Smooth muscle cell of the brain vasculature (primary cell): Measurements from ENCODE around the gene ACP2.

Experiments used
- DNase-seq: peaks from one replicate; pipeline ENCODE4 v3.0.0-alpha.2; 2012; ENCODE audit warnings: low read depth, low spot score

ACP2 gene, protein sequence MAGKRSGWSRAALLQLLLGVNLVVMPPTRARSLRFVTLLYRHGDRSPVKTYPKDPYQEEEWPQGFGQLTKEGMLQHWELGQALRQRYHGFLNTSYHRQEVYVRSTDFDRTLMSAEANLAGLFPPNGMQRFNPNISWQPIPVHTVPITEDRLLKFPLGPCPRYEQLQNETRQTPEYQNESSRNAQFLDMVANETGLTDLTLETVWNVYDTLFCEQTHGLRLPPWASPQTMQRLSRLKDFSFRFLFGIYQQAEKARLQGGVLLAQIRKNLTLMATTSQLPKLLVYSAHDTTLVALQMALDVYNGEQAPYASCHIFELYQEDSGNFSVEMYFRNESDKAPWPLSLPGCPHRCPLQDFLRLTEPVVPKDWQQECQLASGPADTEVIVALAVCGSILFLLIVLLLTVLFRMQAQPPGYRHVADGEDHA

DNA sequence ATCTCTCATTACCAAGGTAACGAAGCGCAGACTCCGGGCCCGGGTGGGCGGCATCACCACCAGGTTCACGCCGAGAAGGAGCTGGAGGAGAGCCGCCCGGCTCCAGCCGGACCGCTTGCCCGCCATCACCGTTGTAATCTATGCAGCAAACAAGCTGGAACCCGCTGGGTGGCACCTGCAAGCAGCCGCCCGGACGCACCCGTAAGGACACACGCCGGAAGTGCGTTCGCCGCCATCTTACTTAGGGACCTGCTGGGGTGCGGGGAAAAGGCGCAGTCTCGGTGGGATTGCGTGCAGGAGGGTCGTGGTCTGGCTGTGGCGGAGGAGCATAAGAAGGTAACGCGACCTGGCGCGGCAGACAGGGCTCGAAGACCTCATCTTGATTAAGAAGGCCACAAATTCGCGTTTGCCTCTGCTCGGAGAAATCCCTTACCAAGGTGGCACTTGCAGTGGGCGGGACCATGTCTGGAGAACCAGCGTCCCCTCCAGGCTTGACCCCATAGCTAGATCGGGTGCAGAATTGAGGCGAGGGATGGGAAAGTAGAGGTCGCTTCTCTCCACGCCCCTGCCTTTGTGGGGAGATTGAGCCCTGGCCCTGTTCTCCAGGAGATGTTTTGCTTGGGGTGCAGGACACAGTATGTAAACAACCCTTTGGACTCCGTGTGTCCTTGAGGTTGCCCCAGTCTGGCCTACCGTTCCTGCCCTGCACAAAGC lies at the start of gene ACP2:
ACP2 (minus strand) TSS at position 151 of the 714 bp plus-strand sequence; CDS start at position 126, 25 bp downstream.
- no peak for DNase-seq

- DNase-seq: no peak
Observed at GRCh38 chr11:47296045-47296444, 47.4 kb upstream of the ACP2 start.

DNA sequence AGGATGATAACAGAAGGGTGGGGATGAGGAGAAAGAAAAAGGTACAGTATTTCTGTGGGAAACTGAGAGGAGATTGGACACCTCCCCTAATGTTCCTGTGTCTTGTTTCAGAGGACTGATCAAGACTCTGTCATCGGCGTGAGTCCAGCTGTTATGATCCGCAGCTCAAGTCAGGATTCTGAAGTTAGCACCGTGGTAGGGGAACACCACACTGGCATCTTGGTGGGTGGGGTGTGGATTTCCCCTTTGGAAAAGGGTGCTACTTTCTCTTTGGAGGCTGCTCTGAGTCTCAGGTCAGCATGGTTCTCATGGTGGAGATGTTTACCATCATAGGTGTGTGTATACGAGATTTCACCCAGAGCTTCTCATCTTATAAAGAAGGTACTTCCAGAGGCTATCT lies 46.8 kb upstream of the ACP2 start:
- DNase-seq: no peak

GRCh38 chr11:47289856-47290255 lies 41.2 kb upstream of the ACP2 start:
- peak; percentile 20 for DNase-seq

GRCh38 chr11:47288066-47288465 lies 39.5 kb upstream of the ACP2 start:
- DNase-seq: no peak

GRCh38 chr11:47285969-47286770 lies 37.6 kb upstream of the ACP2 start:
- DNase-seq: no peak

DNA sequence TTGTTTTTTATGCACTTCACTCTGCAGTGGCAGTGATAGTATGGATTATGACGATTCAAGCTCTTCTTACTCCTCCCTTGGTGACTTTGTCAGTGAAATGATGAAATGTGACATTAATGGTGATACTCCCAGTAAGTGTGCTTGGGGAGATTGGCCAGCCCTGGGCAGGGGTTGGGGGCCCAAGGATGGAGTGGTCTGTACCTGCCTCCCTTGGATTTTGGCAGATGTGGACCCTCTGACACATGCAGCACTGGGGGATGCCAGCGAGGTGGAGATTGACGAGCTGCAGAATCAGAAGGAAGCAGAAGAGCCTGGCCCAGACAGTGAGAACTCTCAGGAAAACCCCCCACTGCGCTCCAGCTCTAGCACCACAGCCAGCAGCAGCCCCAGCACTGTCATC lies 35.5 kb upstream of the ACP2 start:
- no peak for DNase-seq

DNA sequence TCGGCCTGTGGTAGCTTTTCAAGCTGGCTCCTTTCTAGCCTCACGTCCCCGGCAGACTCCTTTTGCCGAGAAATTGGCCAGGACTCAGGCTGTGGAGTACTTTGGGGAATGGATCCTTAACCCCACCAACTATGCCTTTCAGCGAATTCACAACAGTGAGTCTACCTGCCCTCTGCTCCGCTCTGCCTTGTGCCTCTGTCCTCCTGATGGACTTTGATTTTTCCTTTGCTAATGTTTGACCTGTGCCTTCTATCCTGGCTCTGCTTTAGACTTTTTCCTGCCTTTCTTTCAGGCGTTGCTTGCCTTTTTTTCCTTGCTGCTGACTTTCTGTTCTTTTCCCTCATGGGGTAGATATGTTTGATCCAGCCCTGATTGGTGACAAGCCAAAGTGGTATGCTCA lies 33.8 kb upstream of the ACP2 start:
- DNase-seq: no peak

GRCh38 chr11:47280860-47281259 lies 32.2 kb upstream of the ACP2 start:
- no peak for DNase-seq

GRCh38 chr11:47280099-47280498 lies 31.5 kb upstream of the ACP2 start:
- no peak for DNase-seq

- no peak for DNase-seq
Observed at GRCh38 chr11:47278769-47279168, 30.2 kb upstream of the ACP2 start.

DNA sequence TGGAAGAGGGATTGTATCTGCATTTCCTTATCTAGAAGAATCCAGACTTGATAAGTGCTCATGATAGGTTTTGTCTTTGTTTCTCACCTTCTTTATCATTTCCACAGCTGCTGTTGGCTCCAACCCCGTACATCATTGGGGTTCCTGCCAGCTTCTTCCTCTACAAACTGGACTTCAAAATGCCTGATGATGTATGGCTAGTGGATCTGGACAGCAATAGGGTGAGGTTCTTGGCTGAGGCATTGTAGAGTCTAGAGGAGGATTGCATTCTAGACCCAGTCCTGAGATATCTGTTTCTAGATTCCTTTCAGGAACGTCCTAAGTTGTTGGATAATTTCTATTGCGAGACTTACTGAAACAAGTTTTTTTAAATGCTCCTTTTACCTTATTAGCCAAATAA lies 29.4 kb upstream of the ACP2 start:
- DNase-seq: no peak

DNA sequence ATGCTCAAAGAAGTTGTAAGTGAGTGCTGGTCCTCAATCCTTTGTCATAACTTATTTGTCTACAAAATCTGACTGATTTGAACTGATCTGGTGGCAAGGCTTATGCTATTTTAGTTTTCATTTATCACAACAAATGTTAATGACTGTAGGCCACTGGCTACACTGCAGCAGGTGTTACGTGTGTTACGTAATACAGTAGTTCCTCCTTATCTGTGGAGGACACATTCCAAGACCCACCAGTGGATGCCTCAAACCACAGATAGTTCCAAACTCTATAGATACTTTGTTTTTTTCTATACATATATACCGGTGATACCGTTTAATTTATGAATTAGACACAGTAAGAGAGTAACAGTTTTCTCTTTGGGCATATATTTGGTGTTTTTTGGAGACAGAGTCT lies 28.3 kb upstream of the ACP2 start:
- no peak for DNase-seq

- no peak for DNase-seq
Observed at GRCh38 chr11:47274495-47275235, 26.1 kb upstream of the ACP2 start.

DNA sequence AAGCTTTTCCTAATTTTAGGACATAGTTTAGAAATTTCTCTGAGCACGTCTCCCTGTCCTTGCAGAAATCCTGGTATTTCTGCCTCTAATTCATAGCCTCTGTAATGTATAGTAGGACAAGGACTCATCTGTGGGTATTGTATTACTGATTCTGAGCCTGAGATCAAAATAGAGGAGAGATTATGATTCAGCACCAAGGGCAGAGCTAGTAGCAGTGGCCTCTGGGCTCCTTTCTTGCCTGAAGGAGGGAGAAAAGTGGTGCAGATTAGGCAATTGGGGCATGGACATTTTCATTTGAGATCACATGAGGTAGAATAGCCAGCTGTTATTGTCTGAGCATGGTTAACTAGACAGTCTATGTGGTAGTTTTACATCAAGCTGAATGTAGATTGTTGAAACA lies 24.1 kb upstream of the ACP2 start:
- no peak for DNase-seq

- no peak for DNase-seq
Observed at GRCh38 chr11:47271961-47272661, 23.5 kb upstream of the ACP2 start.

DNA sequence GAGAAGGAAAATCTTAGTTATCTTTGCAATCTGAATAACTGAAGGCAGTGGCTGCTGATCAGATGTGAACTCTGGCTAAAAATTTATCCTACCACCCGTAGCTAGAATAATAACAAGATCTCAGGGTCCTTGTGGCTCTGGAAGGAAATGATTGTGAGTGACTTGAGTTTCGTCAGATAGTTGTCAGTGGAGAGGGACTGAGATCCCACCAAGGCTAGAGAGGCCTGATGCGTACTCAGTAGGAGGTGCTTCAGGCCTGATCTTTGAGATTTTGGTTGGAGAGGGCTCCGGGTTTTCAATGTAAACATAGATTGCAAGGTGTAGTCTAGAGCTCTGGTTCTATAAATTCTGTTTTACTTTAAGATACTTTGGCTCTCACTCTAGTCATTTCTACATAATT lies 22.7 kb upstream of the ACP2 start:
- no peak for DNase-seq

DNA sequence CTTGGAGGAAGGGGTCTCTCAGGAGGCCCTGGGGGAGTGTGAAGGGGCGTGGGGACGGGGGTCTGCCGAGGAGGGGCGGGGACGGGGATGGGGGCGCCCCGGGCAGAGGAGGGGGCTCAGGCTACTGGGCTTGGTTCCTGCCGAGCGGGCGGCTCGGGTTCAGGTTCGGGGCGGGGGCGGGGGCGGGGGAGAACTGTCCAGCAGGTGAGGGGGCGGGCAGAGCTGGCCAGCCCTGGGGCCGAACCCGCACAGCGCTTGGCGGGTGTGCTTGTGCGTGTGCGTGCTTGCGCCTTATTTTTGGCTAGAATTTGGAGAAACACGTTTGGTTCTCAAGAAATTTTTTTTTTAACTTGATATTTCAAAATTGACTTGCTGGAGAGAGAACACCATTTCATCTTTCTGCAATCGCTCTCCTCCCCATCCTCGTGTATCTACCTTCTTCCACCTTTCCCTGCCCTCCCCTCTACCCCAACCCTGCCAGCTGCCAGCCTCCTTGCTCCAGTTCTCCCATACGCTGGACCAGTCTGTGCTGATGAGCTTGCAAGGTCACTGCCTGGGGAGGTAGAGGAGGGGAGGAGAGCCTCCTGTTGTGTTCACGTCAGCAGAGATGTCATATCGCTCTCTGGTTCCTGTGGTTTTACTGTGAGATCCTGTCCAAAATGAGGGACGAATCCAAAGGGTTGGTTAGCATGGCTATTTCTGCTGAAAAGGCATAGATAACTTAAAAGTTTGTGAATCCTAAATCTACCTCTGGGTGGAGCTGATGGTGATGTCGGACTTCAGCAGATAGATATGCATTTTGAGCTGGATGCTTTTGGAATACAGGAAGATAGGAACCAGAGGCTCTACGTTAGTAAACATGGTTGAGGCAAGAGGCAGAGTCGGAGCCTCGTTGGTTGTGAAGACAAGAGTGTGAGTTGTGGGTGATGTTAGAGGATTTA lies 22.0 kb upstream of the ACP2 start:
- DNase-seq: peak; percentile 46

DNA sequence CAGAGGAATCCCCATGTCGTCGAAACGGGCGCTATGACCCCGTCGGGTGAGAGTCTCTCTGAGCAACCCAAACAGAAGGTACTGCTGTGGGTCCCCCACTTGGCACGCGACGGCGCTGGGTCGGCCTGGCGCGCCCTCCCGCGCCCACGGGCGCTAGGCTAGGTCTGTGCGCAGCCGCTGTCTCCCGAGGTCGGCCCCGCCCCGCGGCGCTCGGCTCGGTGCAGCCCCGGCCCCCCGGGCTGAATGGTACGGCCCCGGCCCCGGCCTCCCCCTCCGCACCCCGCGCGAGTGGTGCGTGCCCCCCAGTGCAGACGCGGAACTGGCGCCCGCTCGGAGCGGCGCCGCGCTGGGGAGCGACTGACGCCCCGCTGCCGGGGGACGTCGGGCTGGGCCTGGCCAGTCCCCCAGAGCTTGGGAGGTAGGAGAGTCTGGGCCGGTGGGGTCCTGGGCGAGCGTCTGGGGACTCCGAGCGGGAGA lies 21.3 kb upstream of the ACP2 start, which contains the start of gene MADD:
MADD (plus strand) TSS at position 305 of the 477 bp plus-strand sequence.
- no peak for DNase-seq
